Stomach (tissue), 4 donors: ENCODE data around the gene MKLN1.

Experiments used
- CTCF ChIP-seq, 7 experiments: fragments of 450-650 bp in 4 of 7; fragments of 200-600 bp in 3 of 7; sonication (generic) in 3 of 7; IDR thresholded peaks; one replicate each; pipeline ENCODE4 v1.5.1; 2016 to 2019; ENCODE audit warnings: antibody characterized with exemption in 7 of 7, control low read depth in 2 of 7, mild to moderate bottlenecking in 1 of 7
- EP300 ChIP-seq: sonication (generic); formaldehyde crosslinking; IDR thresholded peaks from one replicate; pipeline ENCODE4 v1.6.1; 2017; ENCODE audit warnings: antibody characterized with exemption
- POLR2A ChIP-seq, 4 donors: fragments of 450-650 bp; IDR thresholded peaks; one replicate each; pipeline ENCODE4 v1.6.1; 2016; ENCODE audit warnings: antibody characterized with exemption in 4 of 4, control low read depth in 2 of 4, mild to moderate bottlenecking in 1 of 4, moderate library complexity in 1 of 4
- POLR2AphosphoS5 ChIP-seq, 3 donors: sonication (generic); formaldehyde crosslinking; IDR thresholded peaks; one replicate each; pipeline ENCODE4 v1.6.1; 2016; ENCODE audit warnings: antibody characterized with exemption in 3 of 3

- TF ChIP-seq CTCF (IDR thresholded peaks at IDR 0.05) (no peak), POLR2A (IDR thresholded peaks at IDR 0.05) (no peak), EP300 (no peak), POLR2AphosphoS5 (IDR thresholded peaks at IDR 0.05) (no peak)
Observed at GRCh38 chr7:131525820-131526219, 198.1 kb downstream of the MKLN1 start.
